ENCODE results near the gene CHST14.

DNA sequence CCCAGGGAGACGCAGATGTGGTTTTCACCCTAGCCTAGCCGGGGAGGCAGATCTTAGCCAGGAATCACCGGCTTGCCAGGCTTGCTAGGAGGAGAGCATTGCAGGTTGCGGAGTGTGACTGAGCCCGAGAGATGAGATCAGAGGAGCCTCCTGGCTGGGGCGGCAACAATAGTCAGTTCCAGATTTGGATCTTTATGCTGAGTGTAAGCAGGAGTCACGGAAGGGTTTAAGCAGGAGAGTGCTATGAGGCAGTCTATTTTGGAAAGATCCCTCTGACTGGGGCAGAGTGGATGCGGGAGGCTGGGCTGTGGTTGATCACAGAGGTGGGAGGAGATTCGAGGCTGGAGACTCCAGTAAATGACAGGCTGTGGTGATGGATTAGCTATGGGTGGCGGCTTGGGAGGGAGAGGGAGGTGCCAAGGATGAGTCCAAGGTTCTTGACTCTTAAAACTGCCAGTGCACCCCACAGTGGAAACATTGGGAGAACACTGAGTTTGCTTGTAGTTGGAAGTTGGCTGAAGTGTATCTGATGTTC lies 40.4 kb upstream of the CHST14 start:
- no peak for TF ChIP-seq CTCF (IDR thresholded peaks at IDR 0.05)
- no peak for TF ChIP-seq POLR2A (IDR thresholded peaks at IDR 0.05)

Data from heart left ventricle (tissue), 13 donors.